ENCODE results near the gene TUBA4B.

TUBA4B gene

GRCh38 chr2:219261024-219261855, 8.2 kb downstream of the TUBA4B start:
- H3K9ac ChIP-seq (ENCODE audit: insufficient read length) = no peak overlapping the region
- no peak for DNase-seq (ENCODE audit: low read depth, low spot score)
- H3K27ac ChIP-seq = no peak overlapping the region
- H3K36me3 ChIP-seq (ENCODE audit: insufficient read depth, low read length) = no peaks in the 10 kb centered on the region
- no peak for TF ChIP-seq EZH2 (IDR thresholded peaks at IDR 0.05)
- TF ChIP-seq FOXP2 (optimal IDR thresholded peaks at IDR 0.05; ENCODE audit: control extremely low read depth, extremely low read length, insufficient read depth) = no peak
- TF ChIP-seq POLR2AphosphoS5 (IDR thresholded peaks at IDR 0.05; ENCODE audit: borderline replicate concordance, low read depth, low read length) = no peak
- H3K9me3 ChIP-seq (ENCODE audit: low read depth, low read length) = no peaks in the 10 kb centered on the region
- H3K4me3 ChIP-seq = no peak overlapping the region

DNA sequence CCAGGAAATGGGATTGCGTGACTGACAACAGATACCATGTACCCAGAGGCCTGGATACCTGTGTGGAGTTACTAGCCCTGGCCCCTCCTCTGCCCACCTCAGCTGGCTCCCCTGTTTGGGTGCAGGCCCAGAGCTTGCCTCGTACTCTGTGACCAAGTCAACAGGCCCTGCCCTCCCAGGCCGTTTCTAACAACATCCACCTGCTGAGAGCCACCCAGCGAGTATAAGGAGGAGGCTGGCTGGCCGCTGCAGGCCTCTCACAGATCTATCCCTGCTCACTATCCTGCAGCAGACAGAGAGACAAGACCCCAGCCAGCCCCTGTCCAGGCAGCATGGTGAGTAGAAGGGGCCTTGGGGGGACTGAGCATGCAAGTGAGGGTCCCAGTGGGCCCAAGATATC, 13.2 kb downstream of the TUBA4B start:
- H3K9ac ChIP-seq (ENCODE audit: insufficient read length) = no peak overlapping the region
- no peak for DNase-seq (ENCODE audit: low read depth, low spot score)
- H3K27ac ChIP-seq = no peak overlapping the region
- no peaks in the 10 kb centered on the region for H3K36me3 ChIP-seq (ENCODE audit: insufficient read depth, low read length)
- no peak overlapping the region for H3K4me3 ChIP-seq
- H3K9me3 ChIP-seq (ENCODE audit: low read depth, low read length) = no peaks in the 10 kb centered on the region
- TF ChIP-seq POLR2AphosphoS5 (IDR thresholded peaks at IDR 0.05; ENCODE audit: borderline replicate concordance, low read depth, low read length) (no peak), FOXP2 (optimal IDR thresholded peaks at IDR 0.05; ENCODE audit: control extremely low read depth, extremely low read length, insufficient read depth) (no peak), EZH2 (IDR thresholded peaks at IDR 0.05) (no peak)

DNA sequence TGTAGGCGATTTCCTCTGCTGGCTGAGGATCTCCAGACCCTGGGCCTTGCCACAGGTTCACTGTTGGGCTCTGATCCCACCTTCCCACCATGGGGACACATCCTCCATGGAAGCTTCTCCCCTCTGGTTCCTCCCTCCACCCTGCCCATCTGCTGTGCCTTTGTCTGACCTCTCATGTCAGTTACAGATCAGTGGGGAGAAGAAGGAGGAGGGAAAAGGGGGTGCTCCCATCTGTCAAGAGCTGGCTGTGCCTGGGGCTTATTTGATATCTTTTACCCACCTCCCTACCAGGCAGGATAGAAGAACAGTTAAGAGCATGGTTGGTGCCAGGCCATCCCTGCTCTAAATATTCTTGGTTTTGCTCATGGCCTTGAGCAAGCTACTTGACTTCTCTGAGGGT, 13.8 kb downstream of the TUBA4B start:
- Histone ChIP-seq H3K9ac (ENCODE audit: insufficient read length) (no peak overlapping the region), H3K9me3 (ENCODE audit: low read depth, low read length) (no peaks in the 10 kb centered on the region)
- TF ChIP-seq POLR2AphosphoS5 (IDR thresholded peaks at IDR 0.05; ENCODE audit: borderline replicate concordance, low read depth, low read length) = no peak
- no peak for TF ChIP-seq EZH2 (IDR thresholded peaks at IDR 0.05)
- no peak for TF ChIP-seq FOXP2 (optimal IDR thresholded peaks at IDR 0.05; ENCODE audit: control extremely low read depth, extremely low read length, insufficient read depth)

GRCh38 chr2:219268294-219268693, 15.3 kb downstream of the TUBA4B start:
- Histone ChIP-seq H3K4me3 (no peak overlapping the region), H3K9me3 (ENCODE audit: low read depth, low read length) (no peaks in the 10 kb centered on the region), H3K27ac (no peak overlapping the region), H3K9ac (ENCODE audit: insufficient read length) (no peak overlapping the region), H3K36me3 (ENCODE audit: insufficient read depth, low read length) (no peaks in the 10 kb centered on the region)
- no peak for DNase-seq (ENCODE audit: low read depth, low spot score)
- TF ChIP-seq FOXP2 (optimal IDR thresholded peaks at IDR 0.05; ENCODE audit: control extremely low read depth, extremely low read length, insufficient read depth) (no peak), EZH2 (IDR thresholded peaks at IDR 0.05) (no peak), POLR2AphosphoS5 (IDR thresholded peaks at IDR 0.05; ENCODE audit: borderline replicate concordance, low read depth, low read length) (no peak)

More for the DNA sequence above, 13.8 kb downstream of the TUBA4B start:
- Histone ChIP-seq H3K4me3 (no peak overlapping the region), H3K27ac (no peak overlapping the region), H3K36me3 (ENCODE audit: insufficient read depth, low read length) (no peaks in the 10 kb centered on the region)
- no peak for DNase-seq (ENCODE audit: low read depth, low spot score)

- DNase-seq (ENCODE audit: low read depth, low spot score) = no peak
- H3K9ac ChIP-seq (ENCODE audit: insufficient read length) = no peak overlapping the region
- no peak overlapping the region for H3K4me3 ChIP-seq
- TF ChIP-seq POLR2AphosphoS5 (IDR thresholded peaks at IDR 0.05; ENCODE audit: borderline replicate concordance, low read depth, low read length) (no peak), EZH2 (IDR thresholded peaks at IDR 0.05) (no peak), FOXP2 (optimal IDR thresholded peaks at IDR 0.05; ENCODE audit: control extremely low read depth, extremely low read length, insufficient read depth) (no peak)
- H3K9me3 ChIP-seq (ENCODE audit: low read depth, low read length) = no peaks in the 10 kb centered on the region
- H3K27ac ChIP-seq = no peak overlapping the region
- H3K36me3 ChIP-seq (ENCODE audit: insufficient read depth, low read length) = no peaks in the 10 kb centered on the region
Measured at GRCh38 chr2:219269362-219270054, 16.5 kb downstream of the TUBA4B start.

- H3K4me3 ChIP-seq = no peak overlapping the region
- no peak overlapping the region for H3K27ac ChIP-seq
- no peak for DNase-seq (ENCODE audit: low read depth, low spot score)
- H3K36me3 ChIP-seq (ENCODE audit: insufficient read depth, low read length) = no peaks in the 10 kb centered on the region
- no peaks in the 10 kb centered on the region for H3K9me3 ChIP-seq (ENCODE audit: low read depth, low read length)
- H3K9ac ChIP-seq (ENCODE audit: insufficient read length) = no peak overlapping the region
- TF ChIP-seq EZH2 (IDR thresholded peaks at IDR 0.05) (no peak), FOXP2 (optimal IDR thresholded peaks at IDR 0.05; ENCODE audit: control extremely low read depth, extremely low read length, insufficient read depth) (no peak), POLR2AphosphoS5 (IDR thresholded peaks at IDR 0.05; ENCODE audit: borderline replicate concordance, low read depth, low read length) (no peak)
Measured at GRCh38 chr2:219270055-219270372, 17.0 kb downstream of the TUBA4B start.

DNA sequence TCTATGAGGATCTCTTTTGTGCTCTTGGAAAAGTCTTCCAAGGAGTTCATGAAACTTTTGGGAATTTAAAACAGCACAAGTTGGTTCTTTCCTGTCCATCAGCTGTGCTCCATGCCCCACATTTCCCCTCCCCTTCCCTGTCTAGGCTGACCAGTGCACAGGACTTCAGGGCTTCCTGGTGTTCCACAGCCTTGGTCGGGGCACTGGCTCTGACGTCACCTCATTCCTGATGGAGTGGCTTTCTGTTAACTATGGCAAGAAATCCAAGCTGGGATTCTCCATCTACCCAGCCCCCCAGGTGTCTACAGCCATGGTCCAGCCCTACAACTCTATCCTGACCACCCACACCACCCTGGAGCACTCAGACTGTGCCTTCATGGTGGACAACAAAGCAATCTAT, 18.0 kb downstream of the TUBA4B start:
- TF ChIP-seq POLR2AphosphoS5 (IDR thresholded peaks at IDR 0.05; ENCODE audit: borderline replicate concordance, low read depth, low read length) (no peak), FOXP2 (optimal IDR thresholded peaks at IDR 0.05; ENCODE audit: control extremely low read depth, extremely low read length, insufficient read depth) (no peak), EZH2 (IDR thresholded peaks at IDR 0.05) (no peak)
- Histone ChIP-seq H3K9me3 (ENCODE audit: low read depth, low read length) (no peaks in the 10 kb centered on the region), H3K36me3 (ENCODE audit: insufficient read depth, low read length) (no peaks in the 10 kb centered on the region), H3K4me3 (no peak overlapping the region), H3K27ac (no peak overlapping the region), H3K9ac (ENCODE audit: insufficient read length) (no peak overlapping the region)
- no peak for DNase-seq (ENCODE audit: low read depth, low spot score)

GRCh38 chr2:219272356-219272755, 19.3 kb downstream of the TUBA4B start:
- TF ChIP-seq EZH2 (IDR thresholded peaks at IDR 0.05) (no peak), POLR2AphosphoS5 (IDR thresholded peaks at IDR 0.05; ENCODE audit: borderline replicate concordance, low read depth, low read length) (no peak)
- Histone ChIP-seq H3K4me3 (no peak overlapping the region), H3K27ac (no peak overlapping the region), H3K9me3 (ENCODE audit: low read depth, low read length) (no peaks in the 10 kb centered on the region), H3K36me3 (ENCODE audit: insufficient read depth, low read length) (no peaks in the 10 kb centered on the region), H3K9ac (ENCODE audit: insufficient read length) (no peak overlapping the region)
- DNase-seq (ENCODE audit: low read depth, low spot score) = no peak
